Endothelial cell (in vitro differentiated cells): ENCODE results near the gene RNASEH1. TPM values are rescaled to one million over a fixed set of nuclear protein-coding genes. Genes with fewer than 3 reads are reported as not detected.

Experiments used
- DNase-seq: peaks from one replicate; pipeline ENCODE4 v3.0.0; 2021; ENCODE audit warnings: low spot score
- H3K27ac Mint-ChIP-seq: one replicate; pipeline ENCODE4 v1.8.0; 2021; ENCODE audit warnings: mixed read lengths, inconsistent platforms; ENCODE audit not compliant: unreplicated experiment
- H3K27me3 Mint-ChIP-seq: one replicate; pipeline ENCODE4 v1.8.0; 2021; ENCODE audit warnings: mild to moderate bottlenecking, moderate library complexity, mixed read lengths, inconsistent platforms; ENCODE audit not compliant: unreplicated experiment
- H3K36me3 Mint-ChIP-seq: one replicate; pipeline ENCODE4 v1.8.0; 2021; ENCODE audit warnings: mild to moderate bottlenecking, low read depth, mixed read lengths, inconsistent platforms; ENCODE audit not compliant: unreplicated experiment
- H3K4me1 Mint-ChIP-seq: one replicate; pipeline ENCODE4 v1.8.0; 2021; ENCODE audit warnings: mild to moderate bottlenecking, mixed read lengths, inconsistent platforms; ENCODE audit not compliant: unreplicated experiment
- H3K4me3 Mint-ChIP-seq: one replicate; pipeline ENCODE4 v1.8.0; 2021; ENCODE audit warnings: mild to moderate bottlenecking, mixed read lengths, inconsistent platforms; ENCODE audit not compliant: unreplicated experiment
- H3K9me3 Mint-ChIP-seq: one replicate; pipeline ENCODE4 v1.8.0; 2021; ENCODE audit warnings: mixed read lengths, inconsistent platforms; ENCODE audit not compliant: unreplicated experiment
- total RNA-seq: library from RNA; stranded (reverse); fragmentation: NEBNext Ultra II Directional; extraction: Animal tissue kit (Norgen Biotek cat#: 25700); gene quantifications from one replicate; pipeline ENCODE4 v1.2.1, GENCODE V29; 2021; ENCODE audit not compliant: unreplicated experiment
- TF ChIP-seq, protein P1 (sequence below): fragments of 200-600 bp; sonication (generic); IDR thresholded peaks from one replicate; pipeline ENCODE4 v1.5.0; 2021; ENCODE audit warnings: antibody characterized with exemption; ENCODE audit not compliant: unreplicated experiment

The RNASEH1 gene
- total RNA-seq, 1 donor from 2014 or later = 24.4 TPM

DNA sequence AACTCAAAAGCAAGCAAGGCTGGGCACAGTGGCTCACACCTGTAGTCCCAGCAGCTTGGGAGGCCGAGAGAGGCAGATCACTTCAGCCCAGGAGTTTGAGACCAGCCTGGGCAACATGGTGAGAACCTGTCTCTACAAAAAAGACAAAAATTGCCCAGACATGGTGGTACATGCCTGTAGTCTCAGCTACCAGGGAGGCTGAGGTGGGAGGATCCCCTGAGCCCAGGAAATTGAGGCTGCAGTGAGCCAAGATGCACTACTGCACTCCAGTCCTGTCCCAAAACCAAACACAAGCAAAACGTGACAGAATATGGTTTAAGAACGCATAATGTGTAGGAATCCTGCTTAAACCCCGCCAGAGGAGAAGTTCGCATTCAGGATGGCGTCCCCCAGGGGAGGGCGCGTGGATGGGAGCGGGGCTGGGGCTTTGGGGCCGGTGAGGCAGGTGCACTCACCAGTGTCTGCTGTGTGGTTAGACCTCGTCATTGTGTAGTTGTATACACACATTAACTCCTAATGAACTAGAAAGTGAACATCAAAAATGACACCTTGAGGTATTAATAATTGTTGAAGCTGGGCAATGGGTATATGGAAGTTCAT, 42.2 kb upstream of the RNASEH1 start:
- Mint-ChIP-seq H3K36me3 (no peaks in the 10 kb centered on the region), H3K4me3 (no peak overlapping the region), H3K9me3 (no peaks in the 10 kb centered on the region), H3K27ac (no peak overlapping the region), H3K4me1 (peaks cover 13% of the 10 kb centered on the region), H3K27me3 (peaks cover 12% of the 10 kb centered on the region)
- no peak for DNase-seq
- TF ChIP-seq, protein P1, sequence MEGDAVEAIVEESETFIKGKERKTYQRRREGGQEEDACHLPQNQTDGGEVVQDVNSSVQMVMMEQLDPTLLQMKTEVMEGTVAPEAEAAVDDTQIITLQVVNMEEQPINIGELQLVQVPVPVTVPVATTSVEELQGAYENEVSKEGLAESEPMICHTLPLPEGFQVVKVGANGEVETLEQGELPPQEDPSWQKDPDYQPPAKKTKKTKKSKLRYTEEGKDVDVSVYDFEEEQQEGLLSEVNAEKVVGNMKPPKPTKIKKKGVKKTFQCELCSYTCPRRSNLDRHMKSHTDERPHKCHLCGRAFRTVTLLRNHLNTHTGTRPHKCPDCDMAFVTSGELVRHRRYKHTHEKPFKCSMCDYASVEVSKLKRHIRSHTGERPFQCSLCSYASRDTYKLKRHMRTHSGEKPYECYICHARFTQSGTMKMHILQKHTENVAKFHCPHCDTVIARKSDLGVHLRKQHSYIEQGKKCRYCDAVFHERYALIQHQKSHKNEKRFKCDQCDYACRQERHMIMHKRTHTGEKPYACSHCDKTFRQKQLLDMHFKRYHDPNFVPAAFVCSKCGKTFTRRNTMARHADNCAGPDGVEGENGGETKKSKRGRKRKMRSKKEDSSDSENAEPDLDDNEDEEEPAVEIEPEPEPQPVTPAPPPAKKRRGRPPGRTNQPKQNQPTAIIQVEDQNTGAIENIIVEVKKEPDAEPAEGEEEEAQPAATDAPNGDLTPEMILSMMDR = no peak

GRCh38 chr2:3598912-3599854, 41.0 kb upstream of the RNASEH1 start:
- Mint-ChIP-seq H3K4me3 (no peak overlapping the region), H3K9me3 (no peaks in the 10 kb centered on the region), H3K27me3 (peaks cover 6% of the 10 kb centered on the region), H3K4me1 (peaks cover 15% of the 10 kb centered on the region), H3K27ac (no peak overlapping the region), H3K36me3 (no peaks in the 10 kb centered on the region)
- TF ChIP-seq, protein P1 = no peak
- no peak for DNase-seq

- no peaks in the 10 kb centered on the region for H3K9me3 Mint-ChIP-seq
- TF ChIP-seq, protein P1 = no peak
- peaks cover 6% of the 10 kb centered on the region for H3K27me3 Mint-ChIP-seq
- peaks cover 2% of the 10 kb centered on the region for H3K36me3 Mint-ChIP-seq
- H3K4me1 Mint-ChIP-seq = peaks cover 15% of the 10 kb centered on the region
- no peak overlapping the region for H3K4me3 Mint-ChIP-seq
- DNase-seq = no peak
- H3K27ac Mint-ChIP-seq = no peak overlapping the region
Measured at GRCh38 chr2:3598197-3598910, 40.2 kb upstream of the RNASEH1 start.

- no peak overlapping the region for H3K4me3 Mint-ChIP-seq
- no peak for DNase-seq
- H3K9me3 Mint-ChIP-seq = no peaks in the 10 kb centered on the region
- peaks cover 7% of the 10 kb centered on the region for H3K36me3 Mint-ChIP-seq
- TF ChIP-seq, protein P1 = no peak
- peaks cover 15% of the 10 kb centered on the region for H3K4me1 Mint-ChIP-seq
- no peak overlapping the region for H3K27ac Mint-ChIP-seq
- H3K27me3 Mint-ChIP-seq = peaks cover 3% of the 10 kb centered on the region
Measured at GRCh38 chr2:3597567-3597966, 39.4 kb upstream of the RNASEH1 start.
